HepG2 (cell line): Measurements from ENCODE around the gene FAM174C. TPM values are rescaled to one million over a fixed set of nuclear protein-coding genes. Genes with fewer than 3 reads are reported as not detected.

Experiments used
- ATAC-seq: fragments of 200-7000 bp; cut with Tn5 transposase; 3 replicates; pipeline ENCODE4 v1.9.1; 2020; ENCODE audit warnings: mild to moderate bottlenecking, moderate library complexity
- BruUV-seq: library from RNA; stranded (reverse); fragments of 400-500 nt; replicated peaks from 2 replicates; lab custom pipeline; 2021; lab: Mats Ljungman, UMichigan
- CTCF ChIA-PET: fragments of 300-600 bp; formaldehyde crosslinking; extraction: SDS; loops from one replicate; lab custom pipeline; 2021; ENCODE audit warnings: low total read pairs, inconsistent platforms, low intra/inter-chr PET ratio; lab: Yijun Ruan, JAX
- POLR2A ChIA-PET: fragments of 350-600 bp; sonication (Branson Sonifier 250); formaldehyde crosslinking; loops from one replicate; lab custom pipeline; 2020; ENCODE audit warnings: antibody characterized with exemption, inconsistent platforms; lab: Yijun Ruan, JAX
- DNase-seq: peaks from one replicate; pipeline ENCODE4 v3.0.0-alpha.2; 2015; ENCODE audit warnings: low spot score
- FAIRE-seq: peaks from 3 replicates; lab custom pipeline; 2011; peaks lifted over from hg19 to GRCh38; lab: Jason Lieb, UNC
- H2AFZ ChIP-seq: one replicate; pipeline ENCODE4 v1.6.1; 2011; ENCODE audit warnings: low read length, inconsistent platforms
- H3K27ac ChIP-seq: fragments of 300-600 bp; 3 replicates; pipeline ENCODE4 v1.8.0; 2011; ENCODE audit warnings: mixed run types, mild to moderate bottlenecking, mixed read lengths, low read length, inconsistent platforms; ENCODE audit not compliant: insufficient read depth; ENCODE audit errors: extremely low read length
- H3K27me3 ChIP-seq, 2 experiments: fragments of 200-600 bp in 1 of 2; 2 replicates in 1 of 2; 3 replicates in 1 of 2; pipeline versions ENCODE4 v1.6.0 to v1.8.0; 2011; ENCODE audit warnings: low read length in 2 of 2, mild to moderate bottlenecking in 2 of 2, moderate library complexity in 2 of 2, inconsistent platforms in 1 of 2; ENCODE audit not compliant: insufficient read depth in 2 of 2, control insufficient read depth in 1 of 2
- H3K36me3 ChIP-seq, 2 experiments: fragments of 200-600 bp in 1 of 2; replicated peaks in 1 of 2; 2 replicates in 1 of 2; 3 replicates in 1 of 2; pipeline versions ENCODE4 v1.5.1 to v1.8.0; 2011; ENCODE audit warnings: low read length in 2 of 2, inconsistent platforms in 1 of 2; ENCODE audit not compliant: insufficient read depth in 2 of 2, control insufficient read depth in 1 of 2
- H3K4me1 ChIP-seq: 2 replicates; pipeline ENCODE4 v1.5.1; 2012; ENCODE audit warnings: low read length, inconsistent platforms; ENCODE audit not compliant: insufficient read depth
- H3K4me2 ChIP-seq: 2 replicates; pipeline ENCODE4 v1.6.0; 2011; ENCODE audit warnings: low read depth, low read length, inconsistent platforms
- H3K4me3 ChIP-seq, 3 experiments: fragments of 200-600 bp in 1 of 3; sonication (generic), shearing (Covaris generic) in 1 of 3; replicated peaks in 1 of 3; 2 replicates each; pipeline ENCODE4 v1.5.1; 2011 to 2016; ENCODE audit warnings: low read length in 3 of 3, inconsistent platforms in 2 of 3, low read depth in 2 of 3, mild to moderate bottlenecking in 2 of 3, control low read depth in 1 of 3, mixed read lengths in 1 of 3; ENCODE audit not compliant: insufficient read depth in 1 of 3
- H3K79me2 ChIP-seq: one replicate; pipeline ENCODE4 v1.6.1; 2011; ENCODE audit warnings: low read length, inconsistent platforms; ENCODE audit not compliant: insufficient read depth
- H3K9ac ChIP-seq: 2 replicates; pipeline ENCODE4 v1.6.0; 2011; ENCODE audit warnings: mild to moderate bottlenecking, low read depth, low read length, inconsistent platforms; ENCODE audit not compliant: insufficient read depth
- H3K9me3 ChIP-seq: 2 replicates; pipeline ENCODE4 v1.5.1; 2012; ENCODE audit warnings: mild to moderate bottlenecking, low read length
- H4K20me1 ChIP-seq: 2 replicates; pipeline ENCODE4 v1.6.0; 2011; ENCODE audit warnings: inconsistent platforms, mild to moderate bottlenecking, low read length, moderate library complexity; ENCODE audit not compliant: insufficient read depth
- BORCS8-MEF2B ChIP-seq: sonication (generic); formaldehyde crosslinking; IDR thresholded peaks from 2 replicates; pipeline ENCODE4 v1.8.0; 2022; ENCODE audit warnings: mild to moderate bottlenecking, missing genetic modification reagents
- JUND ChIP-seq: sonication (generic); formaldehyde crosslinking; IDR thresholded peaks from 2 replicates; pipeline ENCODE4 v1.8.0; 2022; ENCODE audit warnings: mild to moderate bottlenecking, missing genetic modification reagents
- MAX ChIP-seq: IDR thresholded peaks from 2 replicates; pipeline ENCODE4 v1.6.1; 2012; ENCODE audit warnings: inconsistent platforms
- NR2F6 ChIP-seq, 2 experiments: IDR thresholded peaks; 2 replicates each; pipeline ENCODE4 v1.6.1; 2016; ENCODE audit warnings: antibody characterized with exemption in 1 of 2, mild to moderate bottlenecking in 1 of 2
- PATZ1 ChIP-seq: sonication (generic); formaldehyde crosslinking; IDR thresholded peaks from 2 replicates; pipeline ENCODE4 v1.4.0; 2020; ENCODE audit warnings: missing genetic modification reagents
- SKI ChIP-seq: fragments of 450-650 bp; IDR thresholded peaks from one replicate; pipeline ENCODE4 v1.6.1; 2018; ENCODE audit warnings: mild to moderate bottlenecking; ENCODE audit not compliant: partially characterized antibody
- SSRP1 ChIP-seq: IDR thresholded peaks from 2 replicates; pipeline ENCODE4 v1.6.1; 2016; ENCODE audit warnings: control low read depth
- TRIM24 ChIP-seq: sonication (generic); formaldehyde crosslinking; IDR thresholded peaks from 2 replicates; pipeline ENCODE4 v1.8.0; 2022; ENCODE audit warnings: mild to moderate bottlenecking, missing genetic modification reagents
- ZBTB33 ChIP-seq: sonication (generic); formaldehyde crosslinking; IDR thresholded peaks from 2 replicates; pipeline ENCODE4 v1.4.0; 2020; ENCODE audit warnings: missing genetic modification reagents
- ZBTB38 ChIP-seq: sonication (generic); formaldehyde crosslinking; IDR thresholded peaks from 2 replicates; pipeline ENCODE4 v1.5.1; 2020; ENCODE audit warnings: mild to moderate bottlenecking, missing genetic modification reagents
- ZMYM3 ChIP-seq: sonication (generic); formaldehyde crosslinking; IDR thresholded peaks from 2 replicates; pipeline ENCODE4 v1.5.1; 2020; ENCODE audit warnings: mild to moderate bottlenecking, missing genetic modification reagents
- ZNF605 ChIP-seq: sonication (generic); formaldehyde crosslinking; IDR thresholded peaks from 2 replicates; pipeline ENCODE4 v1.8.0; 2022; ENCODE audit warnings: mild to moderate bottlenecking, missing genetic modification reagents
- ZNF720 ChIP-seq: sonication (generic); formaldehyde crosslinking; IDR thresholded peaks from 2 replicates; pipeline ENCODE4 v1.4.0; 2020; ENCODE audit warnings: missing genetic modification reagents
- ZNF768 ChIP-seq: sonication (generic); formaldehyde crosslinking; IDR thresholded peaks from 2 replicates; pipeline ENCODE4 v1.4.0; 2020; ENCODE audit warnings: missing genetic modification reagents
- WGBS: methylation state at CpG from one replicate; pipeline ENCODE4 v1.1.6; 2017; ENCODE audit warnings: low lambda C conversion rate; 5-methylcytosine and 5-hydroxymethylcytosine counted together
- in situ Hi-C: cut with HindIII; loops from 2 replicates; pipeline ENCODE4 v1.10.0; 2017; ENCODE audit warnings: low pct_unique_long_range_greater_than_20kb; ENCODE audit not compliant: extremely low pct_ligation_motif_present
- intact Hi-C: fragments of 100-400 bp; cut with micrococcal nuclease; formaldehyde crosslinking; loops from one replicate; pipeline ENCODE4 v1.10.0; 2022; ENCODE audit not compliant: unreplicated experiment
- polyA plus RNA-seq, 8 experiments: library from polyadenylated mRNA; depleted of rRNA in 3 of 8; stranded (reverse) in 7 of 8; unstranded in 1 of 8; fragments of >200 nt; fragmentation: Illumina TruSeq in 4 of 8; extraction: Trizol in 4 of 8; gene quantifications; 2 replicates each; pipeline versions ENCODE4 v1.2.1 to v1.2.3, GENCODE V29; 2011 to 2016; ENCODE audit warnings: low read depth in 4 of 8, missing spikeins in 1 of 8, mixed read lengths in 1 of 8; ENCODE audit not compliant: insufficient read depth in 1 of 8
- total RNA-seq, 5 experiments: library from RNA; depleted of rRNA; stranded (reverse); fragments of >200 nt; fragmentation: Illumina TruSeq; extraction: Trizol; gene quantifications; 2 replicates each; pipeline ENCODE4 v1.2.3, GENCODE V29; 2016; ENCODE audit warnings: low read depth in 1 of 5
- TF ChIP-seq, protein P1 (sequence below): sonication (generic); IDR thresholded peaks from 2 replicates; pipeline ENCODE4 v1.6.1; 2016; ENCODE audit warnings: low read depth, borderline replicate concordance
- TF ChIP-seq, protein P2 (sequence below): sonication (generic); formaldehyde crosslinking; IDR thresholded peaks from 2 replicates; pipeline ENCODE4 v1.5.1; 2020; ENCODE audit warnings: mild to moderate bottlenecking, missing genetic modification reagents, moderate library complexity

FAM174C gene
- total and polyA plus RNA-seq, 2 of the 13 experiments (the other 11 are each of a cell fraction or from before 2014, with no cell fraction given) = 19.5 to 31.3 TPM

DNA sequence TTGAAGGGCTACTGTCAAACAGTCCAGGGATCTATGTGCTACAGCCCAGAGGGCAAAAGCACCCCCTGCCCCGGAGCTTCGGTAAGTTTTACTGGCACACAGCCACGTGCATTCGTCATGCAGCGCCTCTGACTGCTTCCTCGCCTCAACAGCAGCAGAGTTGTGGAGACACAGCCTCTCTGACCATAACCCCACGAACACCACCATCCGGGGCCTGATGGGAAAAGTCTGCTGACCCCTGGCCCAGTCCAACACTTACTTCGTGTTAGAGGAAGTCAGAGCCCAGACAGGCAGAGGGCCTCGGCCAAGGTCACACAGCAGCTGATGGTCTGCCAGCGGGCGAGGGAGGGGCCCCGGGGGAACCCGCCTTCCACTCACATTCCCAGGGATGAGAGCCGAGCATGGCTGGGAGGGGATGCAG lies 42.7 kb upstream of the FAM174C start:
- Histone ChIP-seq H3K9ac (no peak overlapping the region), H3K27me3 (no peaks in the 10 kb centered on the region), H4K20me1 (no peaks in the 10 kb centered on the region), H3K9me3 (no peaks in the 10 kb centered on the region), H2AFZ (no peak overlapping the region), H3K4me1 (peaks cover 24% of the 10 kb centered on the region), H3K36me3 (peaks cover 0 to 3% of the 10 kb centered on the region in 2 experiments; a peak in 1 of 5 replicates), H3K4me2 (peak overlapping the region; percentile 31), H3K79me2 (no peaks in the 10 kb centered on the region), H3K4me3 (no peak overlapping the region), H3K27ac (peak overlapping the region; percentile 39)
- ChIA-PET POLR2A (interaction anchor here (0.6 to 1.3 kb wide), 4 partner anchors 9 to 56 kb away, joined by 3 to 4 read pairs (median 3); partner anchors contain the start of gene ATP5F1D), CTCF (no interaction called here)
- WGBS = no CpG with 5 or more reads among the region's 15 CpGs
- intact Hi-C loops = no loop called here
- DNase-seq (no peak), FAIRE-seq (no peak), ATAC-seq (peak; percentile 14)
- in situ Hi-C loops = no loop called here
- BruUV-seq = no TSS peak
- TF ChIP-seq SKI = peak; percentile 36
- 0 out of 2 replicates have a peak, but pooled peaks have one; percentile 16 for TF ChIP-seq JUND
- peak; percentile 51; the same call in 1 of the 2 replicates for TF ChIP-seq ZBTB38
- TF ChIP-seq, protein P1, sequence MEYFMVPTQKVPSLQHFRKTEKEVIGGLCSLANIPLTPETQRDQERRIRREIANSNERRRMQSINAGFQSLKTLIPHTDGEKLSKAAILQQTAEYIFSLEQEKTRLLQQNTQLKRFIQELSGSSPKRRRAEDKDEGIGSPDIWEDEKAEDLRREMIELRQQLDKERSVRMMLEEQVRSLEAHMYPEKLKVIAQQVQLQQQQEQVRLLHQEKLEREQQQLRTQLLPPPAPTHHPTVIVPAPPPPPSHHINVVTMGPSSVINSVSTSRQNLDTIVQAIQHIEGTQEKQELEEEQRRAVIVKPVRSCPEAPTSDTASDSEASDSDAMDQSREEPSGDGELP = peak; percentile 77; the same call in 1 of the 2 replicates
- peak; percentile 86 for TF ChIP-seq ZMYM3 (CRISPR knock-in tag)
- TF ChIP-seq MAX = 0 out of 2 replicates have a peak, but pooled peaks have one; percentile 32
- peak; percentile 24; the same call in 1 of the 2 replicates for TF ChIP-seq NR2F6 (IDR thresholded peaks at IDR 0.05)
- 0 out of 2 replicates have a peak, but pooled peaks have one; percentile 29 for TF ChIP-seq NR2F6 (CRISPR knock-in tag; IDR thresholded peaks at IDR 0.05)
- no peak for TF ChIP-seq ZNF605 (CRISPR knock-in tag)
- TF ChIP-seq SSRP1 (CRISPR knock-in tag) = no peak
- no peak for TF ChIP-seq TRIM24
- peak; percentile 74 for TF ChIP-seq PATZ1 (CRISPR knock-in tag)
- TF ChIP-seq ZNF720 (CRISPR knock-in tag) = no peak
- TF ChIP-seq BORCS8-MEF2B (CRISPR knock-in tag) = 0 out of 2 replicates have a peak, but pooled peaks have one; percentile 33
- TF ChIP-seq ZNF768 = peak; percentile 100
- TF ChIP-seq, protein P2, sequence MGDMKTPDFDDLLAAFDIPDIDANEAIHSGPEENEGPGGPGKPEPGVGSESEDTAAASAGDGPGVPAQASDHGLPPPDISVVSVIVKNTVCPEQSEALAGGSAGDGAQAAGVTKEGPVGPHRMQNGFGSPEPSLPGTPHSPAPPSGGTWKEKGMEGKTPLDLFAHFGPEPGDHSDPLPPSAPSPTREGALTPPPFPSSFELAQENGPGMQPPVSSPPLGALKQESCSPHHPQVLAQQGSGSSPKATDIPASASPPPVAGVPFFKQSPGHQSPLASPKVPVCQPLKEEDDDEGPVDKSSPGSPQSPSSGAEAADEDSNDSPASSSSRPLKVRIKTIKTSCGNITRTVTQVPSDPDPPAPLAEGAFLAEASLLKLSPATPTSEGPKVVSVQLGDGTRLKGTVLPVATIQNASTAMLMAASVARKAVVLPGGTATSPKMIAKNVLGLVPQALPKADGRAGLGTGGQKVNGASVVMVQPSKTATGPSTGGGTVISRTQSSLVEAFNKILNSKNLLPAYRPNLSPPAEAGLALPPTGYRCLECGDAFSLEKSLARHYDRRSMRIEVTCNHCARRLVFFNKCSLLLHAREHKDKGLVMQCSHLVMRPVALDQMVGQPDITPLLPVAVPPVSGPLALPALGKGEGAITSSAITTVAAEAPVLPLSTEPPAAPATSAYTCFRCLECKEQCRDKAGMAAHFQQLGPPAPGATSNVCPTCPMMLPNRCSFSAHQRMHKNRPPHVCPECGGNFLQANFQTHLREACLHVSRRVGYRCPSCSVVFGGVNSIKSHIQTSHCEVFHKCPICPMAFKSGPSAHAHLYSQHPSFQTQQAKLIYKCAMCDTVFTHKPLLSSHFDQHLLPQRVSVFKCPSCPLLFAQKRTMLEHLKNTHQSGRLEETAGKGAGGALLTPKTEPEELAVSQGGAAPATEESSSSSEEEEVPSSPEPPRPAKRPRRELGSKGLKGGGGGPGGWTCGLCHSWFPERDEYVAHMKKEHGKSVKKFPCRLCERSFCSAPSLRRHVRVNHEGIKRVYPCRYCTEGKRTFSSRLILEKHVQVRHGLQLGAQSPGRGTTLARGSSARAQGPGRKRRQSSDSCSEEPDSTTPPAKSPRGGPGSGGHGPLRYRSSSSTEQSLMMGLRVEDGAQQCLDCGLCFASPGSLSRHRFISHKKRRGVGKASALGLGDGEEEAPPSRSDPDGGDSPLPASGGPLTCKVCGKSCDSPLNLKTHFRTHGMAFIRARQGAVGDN (CRISPR knock-in tag) = peak; percentile 80
- peak; percentile 69 for TF ChIP-seq ZBTB33 (CRISPR knock-in tag)
